Middle frontal gyrus (tissue), 1 donor: ENCODE measurements around the gene ST6GAL1.

Experiments
- DNase-seq: peaks from one replicate; pipeline ENCODE4 v3.0.0-alpha.2; 2015; ENCODE audit warnings: low spot score; ENCODE audit errors: extremely low spot score

The ST6GAL1 gene

DNA sequence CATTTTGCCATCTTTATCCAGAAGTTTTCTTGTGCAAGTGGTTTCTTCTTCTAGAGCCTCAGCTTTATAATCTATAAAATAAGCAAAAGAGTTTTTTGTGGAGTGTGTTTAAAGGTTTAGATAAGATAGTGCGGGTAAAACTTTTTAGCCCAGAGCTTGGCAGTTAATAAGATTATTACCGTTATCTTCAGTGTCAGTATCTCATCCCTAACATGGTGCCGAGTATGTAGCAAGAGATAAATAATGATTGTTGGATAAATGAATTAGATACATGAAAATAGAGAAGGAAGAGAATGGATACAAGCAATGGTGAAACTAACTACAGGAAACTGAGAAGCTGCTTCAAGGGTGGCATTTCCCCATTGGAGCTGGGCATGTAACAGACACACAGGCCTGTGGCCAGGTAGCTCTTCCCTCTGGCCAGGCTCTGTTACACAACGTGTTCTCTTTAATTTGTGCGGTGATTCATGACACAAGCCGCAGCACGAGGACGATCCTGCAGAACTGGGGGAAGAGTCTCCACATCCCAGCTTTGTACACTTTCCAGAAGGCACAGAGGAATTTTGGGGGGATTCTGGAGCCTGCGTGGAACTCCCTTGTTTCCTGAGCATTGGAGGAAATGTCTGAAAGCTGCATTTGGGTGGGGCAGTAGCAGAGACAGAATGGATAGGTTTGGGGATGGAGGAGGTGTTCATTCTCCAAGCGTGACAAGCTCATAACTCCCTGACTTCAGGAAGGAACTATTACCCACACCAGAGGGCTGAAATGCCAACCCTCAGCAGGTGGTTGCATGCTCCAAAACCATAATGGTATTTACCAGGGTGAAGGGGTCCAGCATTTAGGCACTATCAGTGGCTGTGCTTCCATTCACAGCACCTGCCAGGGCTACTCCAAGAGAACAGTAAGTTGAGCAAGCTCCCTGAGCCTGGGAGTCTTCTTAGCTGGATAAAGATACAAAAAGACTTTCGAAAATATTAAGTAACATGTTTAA, 14.2 kb upstream of the ST6GAL1 start:
- DNase-seq = no peak

DNA sequence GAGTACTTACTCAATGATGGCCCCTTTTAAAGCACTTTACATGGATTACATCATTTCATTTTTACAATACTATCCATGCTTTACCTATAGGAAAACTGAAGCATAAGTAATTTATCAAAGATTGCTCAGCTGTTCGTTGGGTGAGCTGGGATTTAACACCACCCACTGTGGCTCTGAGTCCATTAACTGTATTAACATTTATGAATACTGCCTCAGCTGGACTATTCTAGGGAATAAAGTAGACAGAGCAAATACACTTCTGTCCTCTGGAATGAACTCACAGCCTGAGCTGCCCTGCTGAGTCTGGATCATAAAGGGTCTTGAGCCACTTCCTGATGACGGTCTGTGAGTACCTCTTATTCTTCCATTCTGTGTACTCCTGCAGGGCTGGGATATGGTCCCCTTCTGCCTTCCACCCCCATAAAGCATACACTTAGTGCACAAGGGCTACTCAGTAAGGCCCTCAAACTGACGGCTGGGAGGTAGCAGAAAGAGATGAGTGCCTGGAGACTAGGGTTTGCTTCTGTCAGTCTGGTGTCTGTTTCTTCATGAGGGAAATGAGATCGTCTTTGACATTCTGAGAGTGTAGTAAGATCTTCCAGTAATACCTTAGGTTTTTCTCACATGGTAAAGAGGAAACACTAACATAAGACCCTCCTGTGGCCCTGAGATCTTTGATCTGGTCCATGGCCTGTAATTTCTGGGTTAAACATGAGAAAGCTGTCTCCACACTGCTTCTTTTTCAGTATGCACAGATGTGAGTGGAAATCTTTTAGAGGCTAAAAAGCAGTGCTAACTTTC, 12.6 kb upstream of the ST6GAL1 start:
- DNase-seq = no peak

DNA sequence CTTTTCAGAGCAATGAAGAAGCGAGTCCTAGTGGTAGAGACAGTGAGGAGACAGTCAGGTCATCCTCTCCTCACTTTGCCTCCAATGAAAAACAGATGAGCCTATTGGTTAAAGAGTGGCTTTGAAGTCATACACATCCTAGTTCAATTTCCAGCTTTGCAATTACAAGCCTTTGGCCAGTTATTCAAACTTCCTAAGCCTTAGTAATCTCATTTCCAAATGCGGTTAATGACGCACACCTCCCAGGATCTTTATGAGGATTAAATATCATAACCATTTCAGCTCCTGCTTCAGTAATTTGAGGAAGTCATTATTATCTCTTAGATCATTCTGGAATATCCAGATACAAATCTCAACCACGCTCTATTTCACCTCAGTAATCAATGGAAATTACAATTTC, 10.0 kb upstream of the ST6GAL1 start:
- no peak for DNase-seq

DNA sequence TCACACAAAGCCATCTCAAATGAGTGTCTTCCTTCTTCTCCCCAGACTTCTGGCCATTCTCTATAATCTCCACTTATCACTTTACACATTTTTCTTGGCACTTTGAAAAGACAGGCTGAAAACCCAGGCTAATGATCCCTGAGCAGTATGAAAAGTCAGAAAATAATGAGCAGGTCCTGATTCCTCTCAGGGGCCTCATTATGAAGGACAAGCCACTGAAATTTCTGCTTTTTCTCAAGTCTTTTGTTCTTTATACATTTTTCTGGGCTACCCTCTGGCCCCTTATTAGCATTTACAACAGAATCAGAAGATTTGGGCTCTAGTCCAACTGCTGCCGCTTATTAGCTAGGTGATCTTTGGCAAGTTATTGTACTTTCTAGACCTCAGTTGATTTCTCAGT, 9.5 kb upstream of the ST6GAL1 start:
- no peak for DNase-seq

DNA sequence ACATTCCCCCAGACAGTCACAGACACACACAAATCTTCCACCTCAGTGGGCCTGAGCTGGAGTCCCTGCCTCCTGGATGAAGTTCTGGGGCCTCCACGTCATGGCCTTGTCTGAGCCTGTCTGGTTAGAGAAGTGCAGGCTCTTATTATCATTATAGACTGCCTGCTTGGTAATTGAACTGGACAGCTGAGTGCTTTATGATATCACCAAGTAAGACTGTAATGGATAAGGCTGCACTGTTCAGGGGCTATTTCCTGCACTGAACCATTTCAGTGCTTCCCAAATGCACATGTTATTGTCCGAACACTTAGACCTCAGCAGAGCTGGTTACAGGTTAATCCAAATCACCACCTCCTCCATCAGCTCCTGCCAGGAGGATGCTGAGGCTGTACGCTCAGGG, 8.7 kb upstream of the ST6GAL1 start:
- no peak for DNase-seq

DNA sequence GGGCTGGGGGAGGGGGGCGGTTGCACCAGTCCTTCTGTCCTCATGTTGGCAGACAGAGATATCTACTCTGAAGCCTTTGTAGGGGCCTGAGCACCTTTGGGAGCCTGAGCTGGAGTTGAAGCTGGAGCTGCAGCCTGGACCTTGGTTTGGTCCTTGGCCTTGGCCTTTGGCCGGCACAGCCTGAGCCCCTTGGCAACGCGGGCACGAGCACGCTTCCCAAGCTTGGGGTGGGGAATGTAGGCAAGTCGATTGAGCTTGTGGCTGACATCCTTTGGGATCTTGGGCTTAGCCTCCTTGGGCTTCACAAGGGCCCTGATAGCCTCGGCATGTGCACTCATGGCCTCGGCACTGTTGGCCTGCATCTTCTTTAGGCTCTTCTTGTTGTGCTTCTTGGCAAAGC, 8.1 kb upstream of the ST6GAL1 start:
- DNase-seq = no peak

DNA sequence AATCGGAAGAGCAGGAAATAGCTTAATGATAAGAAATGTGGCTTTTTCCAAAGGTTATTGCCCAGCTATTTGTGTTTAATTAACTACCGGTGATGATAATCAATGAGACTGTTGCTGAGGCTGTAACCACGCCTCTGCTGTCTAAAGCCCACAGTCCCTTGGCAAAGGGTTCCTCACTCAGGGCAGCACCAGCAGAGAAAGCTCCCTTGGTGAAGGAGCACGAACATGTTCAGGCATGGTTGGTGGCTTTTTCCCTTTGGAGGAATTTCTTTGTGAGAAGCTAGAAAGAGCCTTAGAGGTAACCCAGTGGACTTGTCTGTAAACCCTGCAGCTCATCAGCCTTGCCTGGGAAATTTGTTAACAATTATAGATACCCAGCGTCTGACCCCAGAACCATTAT, 7.5 kb upstream of the ST6GAL1 start:
- no peak for DNase-seq

DNA sequence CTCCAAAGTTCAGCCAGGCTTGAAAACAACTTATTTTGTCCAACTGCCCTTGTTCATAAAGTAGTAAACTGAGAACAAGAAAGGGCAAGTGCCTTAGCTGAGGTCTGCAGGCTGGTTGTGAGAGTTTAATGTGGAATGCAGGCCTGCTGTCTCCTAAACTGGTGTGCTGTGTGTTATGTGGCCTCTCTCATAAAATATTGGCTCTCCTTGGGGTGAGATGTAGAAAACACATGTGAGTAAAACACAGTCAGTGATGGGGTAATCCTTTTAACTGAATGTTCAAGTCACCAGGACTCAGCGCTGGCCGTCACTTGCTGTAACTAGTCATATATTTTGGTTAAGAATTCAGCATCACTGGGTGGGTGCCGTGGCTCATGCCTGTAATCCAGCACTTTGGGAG, 7.1 kb upstream of the ST6GAL1 start:
- no peak for DNase-seq

DNA sequence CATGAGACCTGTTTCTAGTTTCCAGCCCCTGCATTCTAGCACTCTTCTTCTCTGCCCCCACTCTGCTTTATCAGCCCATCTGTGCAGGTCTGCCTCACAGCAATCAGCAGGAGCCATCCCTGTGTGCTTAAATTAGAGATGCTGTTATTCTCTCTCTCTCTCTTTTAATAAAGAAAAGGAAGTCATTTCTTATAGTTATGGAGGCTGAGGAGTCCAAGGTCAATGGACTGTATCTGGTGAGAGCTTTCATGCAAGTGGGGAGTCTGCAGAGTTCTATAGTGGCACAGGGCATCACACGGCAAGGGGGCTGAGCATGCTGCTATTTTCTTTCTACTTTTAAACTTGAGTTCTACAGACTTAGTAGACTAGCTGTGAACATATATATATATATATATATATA, 4.5 kb upstream of the ST6GAL1 start:
- no peak for DNase-seq

DNA sequence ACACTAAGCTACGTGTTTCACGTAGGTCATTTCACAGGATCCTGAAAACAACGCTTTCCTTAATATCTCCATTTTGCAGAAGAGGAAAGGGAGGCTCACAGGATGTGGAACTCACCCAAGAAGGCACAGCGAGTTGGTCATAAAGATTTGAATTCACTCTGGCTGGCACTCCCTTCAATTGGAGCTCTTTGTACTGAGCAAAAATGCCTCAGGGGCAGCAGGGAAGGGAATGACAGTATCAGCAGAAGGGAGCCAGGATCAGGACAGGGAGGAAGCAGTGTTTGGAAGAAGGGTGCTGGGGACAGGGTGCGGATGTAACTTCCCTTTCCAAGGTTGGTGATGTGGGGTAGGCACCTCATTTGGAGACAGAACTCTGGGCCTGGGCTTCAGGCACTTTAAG, 1.1 kb upstream of the ST6GAL1 start:
- DNase-seq = no peak

DNA sequence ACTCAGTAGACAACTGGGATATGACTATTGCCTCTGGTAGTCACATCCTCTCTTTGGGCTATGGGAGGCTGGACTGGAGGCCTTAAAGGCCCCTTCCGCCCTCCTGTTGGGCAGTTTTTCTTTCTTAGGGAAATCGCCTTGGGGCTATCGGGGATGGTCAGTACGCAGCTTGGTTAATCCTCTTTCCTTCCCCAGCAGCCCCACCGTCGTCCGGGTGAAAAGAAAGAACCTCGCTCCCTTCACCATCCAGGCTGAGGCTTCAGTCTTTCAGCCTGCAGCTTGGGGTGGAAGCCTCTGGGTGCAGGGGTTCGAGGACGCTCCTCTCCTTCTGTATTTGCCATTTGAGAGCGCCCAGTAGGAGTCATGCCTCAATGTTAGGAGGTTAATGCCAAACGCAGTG, 641 bp upstream of the ST6GAL1 start:
- no peak for DNase-seq

DNA sequence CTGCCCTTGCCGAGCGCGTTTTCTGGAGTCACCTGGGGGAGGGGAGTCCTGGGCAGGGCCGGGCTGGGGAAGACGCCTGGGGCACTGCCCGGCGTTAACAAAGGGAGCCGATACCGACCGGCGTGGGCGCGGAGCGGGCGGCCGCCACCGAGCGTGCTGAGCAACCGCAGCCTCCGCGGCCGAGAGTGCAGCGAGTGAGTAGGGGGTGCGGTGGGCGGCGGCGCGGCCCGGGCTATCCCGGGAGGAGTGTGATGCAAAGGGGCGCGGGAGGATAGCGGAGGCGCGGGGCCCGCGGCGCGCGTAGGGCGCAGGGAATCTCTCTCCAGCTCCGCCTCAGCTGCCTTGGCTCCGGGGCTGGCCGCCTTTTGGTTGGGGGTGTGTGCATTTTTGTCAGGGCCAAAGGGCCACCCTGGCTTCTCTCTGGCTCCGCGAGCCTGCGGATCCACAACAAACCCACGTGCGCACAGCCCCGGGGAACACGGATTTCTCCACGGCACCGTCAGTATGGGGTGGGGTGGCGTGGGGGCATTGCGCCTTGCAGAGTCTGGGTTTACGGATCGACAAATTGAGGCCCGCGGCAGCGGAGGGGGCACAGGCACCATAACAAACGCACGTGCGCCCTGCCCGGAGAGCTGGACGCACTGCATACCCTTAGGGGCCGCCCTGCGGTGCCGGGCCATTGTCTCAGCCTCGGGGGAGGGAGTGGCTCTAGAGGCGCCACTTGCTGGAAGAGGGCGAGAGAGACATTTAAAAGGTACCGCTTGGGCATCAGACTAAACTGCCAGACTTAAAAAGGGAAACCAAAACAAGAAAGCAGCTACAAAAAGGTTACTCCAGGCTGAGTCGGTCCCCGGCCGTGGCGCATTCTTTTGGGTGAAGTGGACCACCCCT, 560 bp downstream of the ST6GAL1 start:
- no peak for DNase-seq

DNA sequence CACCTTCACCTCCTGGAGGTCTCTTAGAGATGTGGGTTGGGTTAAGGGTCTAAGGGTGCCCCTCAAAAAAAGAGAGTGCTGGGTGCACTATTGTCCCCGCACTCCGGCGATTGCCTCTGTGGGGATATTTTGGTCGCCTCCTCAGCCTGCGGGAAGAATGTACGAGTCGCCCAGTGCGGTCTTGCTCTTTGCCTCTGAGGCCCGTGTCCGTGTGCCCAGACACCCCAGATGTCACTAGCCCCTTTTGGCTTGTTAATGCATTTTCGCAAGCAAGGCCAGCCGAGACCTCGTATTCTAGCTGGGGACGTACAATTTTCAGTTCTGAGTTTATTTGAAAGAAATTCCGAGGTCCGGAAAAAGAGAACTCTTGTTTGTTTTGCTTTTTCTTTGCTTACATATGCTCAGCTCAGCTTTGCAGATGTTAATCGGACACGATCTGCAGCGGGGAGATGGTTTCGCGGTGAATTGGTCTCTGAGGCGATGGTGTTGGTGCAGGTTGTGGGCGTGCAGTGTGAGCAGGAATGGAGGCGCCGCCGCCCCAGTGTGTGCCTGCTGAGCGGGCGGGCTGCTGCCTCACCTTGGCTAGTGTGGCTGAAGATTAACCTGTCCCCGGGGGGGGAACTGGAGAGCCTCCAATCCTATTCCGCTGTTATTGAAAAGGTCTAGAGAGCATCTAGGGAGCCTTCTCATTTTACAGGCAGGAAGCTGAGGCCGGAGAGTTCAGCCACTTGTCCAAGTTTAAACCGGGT, 1.4 kb downstream of the ST6GAL1 start:
- DNase-seq = no peak

DNA sequence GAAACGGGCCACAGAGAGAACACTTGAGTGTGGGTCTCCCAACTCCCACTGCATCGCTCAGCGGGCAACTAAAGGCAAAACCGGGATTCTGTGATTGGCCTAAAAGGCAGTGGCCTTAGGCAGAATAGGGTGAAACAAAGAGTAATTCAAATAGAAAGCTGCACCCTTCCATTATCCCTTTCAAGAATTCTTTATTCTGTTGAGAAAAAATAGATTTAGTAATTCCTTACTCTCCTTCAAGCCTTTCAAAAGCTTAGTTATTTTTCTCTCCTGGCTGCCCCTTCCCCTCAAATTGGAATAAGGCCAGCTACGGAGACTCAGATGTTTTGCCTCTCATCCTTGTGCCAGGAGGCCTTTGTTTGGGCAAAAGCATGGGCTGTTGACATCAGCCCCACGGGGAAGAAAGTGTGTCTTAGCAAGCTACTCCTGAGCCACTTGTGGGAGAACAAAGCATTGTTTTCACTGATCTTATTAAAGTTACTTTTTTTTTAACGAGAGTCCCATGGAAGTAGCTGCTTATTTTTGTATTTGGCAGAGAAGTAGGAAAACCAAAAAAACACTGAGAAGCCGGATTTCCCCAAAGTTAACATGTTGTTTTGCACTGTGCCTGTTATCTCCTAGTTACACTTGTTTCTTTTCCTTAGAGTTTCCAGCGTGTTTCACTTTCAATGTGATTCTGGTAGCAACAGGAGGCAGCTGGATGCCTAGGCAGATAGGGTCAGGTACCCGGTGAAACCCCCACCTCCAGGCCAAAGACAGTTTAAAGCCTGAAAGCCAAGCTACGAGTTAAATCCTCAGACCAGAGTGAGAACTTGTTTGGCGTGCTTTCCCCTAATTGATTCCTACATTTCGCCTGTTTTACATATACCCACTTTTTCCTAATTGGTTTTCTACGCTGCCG, 2.2 kb downstream of the ST6GAL1 start:
- DNase-seq = no peak

DNA sequence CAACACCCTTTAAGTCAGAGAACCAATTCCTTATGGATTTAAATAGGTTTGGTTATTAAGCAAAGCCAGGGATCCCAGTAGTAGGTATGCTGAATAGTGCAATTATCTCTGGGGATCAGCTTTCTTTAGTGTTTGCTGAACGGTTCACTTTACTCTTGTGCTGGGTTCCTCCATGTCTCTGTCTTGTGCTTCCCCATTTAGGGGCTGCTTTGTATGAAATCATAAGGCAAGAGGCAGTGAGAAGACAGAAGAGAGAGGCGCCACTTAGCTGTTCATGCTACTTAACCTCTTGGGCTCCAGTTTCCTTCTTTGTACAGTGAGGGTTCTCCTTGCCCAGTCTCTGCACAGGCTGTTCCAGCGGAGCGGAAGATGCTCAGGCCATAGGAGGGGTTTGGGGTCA, 3.5 kb downstream of the ST6GAL1 start:
- DNase-seq = no peak

DNA sequence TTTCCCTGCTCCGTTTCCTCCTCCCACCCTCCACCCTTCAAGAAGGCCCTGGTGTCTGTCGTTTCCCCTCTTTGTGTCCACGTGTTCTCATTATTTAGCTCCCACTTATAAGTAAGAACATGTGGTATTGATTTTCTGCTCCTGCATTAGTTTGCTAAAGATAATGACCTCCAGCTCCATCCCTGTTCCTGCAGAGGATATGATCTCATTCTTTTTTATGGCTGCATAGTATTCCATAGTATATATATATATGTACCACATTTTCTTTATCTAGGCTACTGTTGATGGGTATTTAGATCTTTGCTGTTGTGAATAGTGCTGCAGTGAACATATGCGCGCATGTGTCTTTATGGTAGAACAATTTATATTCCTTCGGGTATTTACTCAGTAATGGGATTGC, 4.8 kb downstream of the ST6GAL1 start:
- no peak for DNase-seq

DNA sequence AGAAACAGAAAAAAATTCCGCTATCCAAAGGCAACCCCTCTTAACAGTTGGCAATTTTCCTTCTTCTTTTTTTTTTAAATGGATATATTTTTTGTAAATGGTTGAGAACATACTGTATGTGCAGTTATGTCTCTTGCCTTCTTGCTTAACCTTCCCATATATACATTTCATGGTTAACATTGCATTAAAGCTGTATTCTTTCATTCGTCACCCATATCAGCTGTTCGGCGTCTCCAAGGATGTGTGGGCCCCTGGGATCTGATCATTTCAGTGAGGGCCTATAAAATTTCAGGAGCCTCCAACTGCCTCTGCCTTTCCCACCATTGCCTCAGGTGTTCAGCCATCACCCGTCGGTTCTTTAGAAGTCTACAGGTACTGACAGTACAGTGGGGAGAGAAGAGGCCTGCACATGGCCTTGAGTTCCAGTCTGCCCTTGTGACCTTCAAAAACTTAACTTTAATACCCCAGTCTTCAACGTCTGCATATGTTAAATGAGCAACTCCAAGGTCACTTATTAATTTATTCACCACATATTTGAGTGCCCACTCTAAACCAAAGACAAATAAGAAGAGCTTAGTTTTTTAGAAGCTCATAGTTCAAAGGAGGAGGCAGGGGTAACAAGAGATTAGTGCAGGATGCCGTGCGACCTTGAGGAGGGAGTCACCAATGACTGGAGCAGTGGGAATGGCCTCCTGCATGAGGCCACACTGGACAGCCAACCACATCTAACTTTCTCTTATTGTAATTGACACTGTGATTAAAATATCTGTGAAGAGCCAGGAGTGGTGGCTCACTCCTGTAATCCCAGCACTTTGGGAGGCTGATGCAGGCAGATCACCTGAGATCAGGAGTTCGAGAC, 6.9 kb downstream of the ST6GAL1 start:
- DNase-seq = no peak

DNA sequence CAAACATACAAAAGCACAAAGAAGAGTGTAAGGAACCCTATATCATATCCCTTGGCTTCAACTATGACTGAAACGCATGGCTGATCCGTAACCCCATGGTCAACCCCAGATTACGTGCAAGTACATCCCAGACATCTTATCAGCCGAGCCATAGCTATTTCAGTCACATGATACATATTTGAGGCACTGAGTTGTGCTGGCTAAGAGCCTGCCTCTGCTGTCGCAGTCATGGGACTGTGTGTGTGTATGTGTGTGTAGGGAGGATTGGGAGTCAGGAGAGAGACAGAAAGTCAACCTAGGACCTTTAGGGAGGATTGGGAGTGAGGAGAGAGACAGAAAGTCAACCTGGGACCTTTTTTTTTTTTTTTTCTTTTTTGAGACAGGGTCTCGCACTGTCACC, 8.4 kb downstream of the ST6GAL1 start:
- no peak for DNase-seq

DNA sequence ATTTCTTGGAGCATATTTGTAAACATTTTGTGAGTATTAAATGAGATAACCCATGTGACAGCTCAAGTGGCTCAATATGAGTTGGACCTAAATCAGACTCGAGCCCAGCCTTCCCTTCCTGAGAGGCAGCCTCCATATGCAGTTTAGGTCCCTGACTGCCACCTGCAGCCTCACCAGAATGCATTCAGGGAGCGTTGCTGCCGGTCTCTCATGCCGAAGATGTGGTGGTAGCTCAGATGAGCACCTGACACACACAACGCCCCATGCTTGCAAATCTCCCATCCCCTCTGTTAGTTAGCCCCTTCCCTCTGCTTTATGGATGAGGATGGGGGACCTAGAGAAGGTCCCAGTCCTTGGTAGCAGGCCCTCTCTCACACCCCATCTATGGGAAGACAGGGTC, 9.2 kb downstream of the ST6GAL1 start:
- no peak for DNase-seq
